Activated naive CD8-positive, alpha-beta T cell treated with anti-CD3 and anti-CD28 coated beads for 36 hours (primary cell): Measurements from ENCODE around the gene CASKIN2. TPM values are rescaled to one million over a fixed set of nuclear protein-coding genes. Genes with fewer than 3 reads are reported as not detected.
A peak's percentile ranks its signal among the peaks of the same experiment; 100 is the strongest.

Experiments used
- DNase-seq: peaks from one replicate; pipeline ENCODE4 v3.0.0; 2021
- H3K27ac Mint-ChIP-seq: one replicate; pipeline ENCODE4 v1.8.0; 2022; ENCODE audit warnings: mild to moderate bottlenecking, moderate library complexity, mixed read lengths
- H3K27me3 Mint-ChIP-seq: one replicate; pipeline ENCODE4 v1.8.0; 2022; ENCODE audit warnings: mild to moderate bottlenecking, mixed read lengths
- H3K36me3 Mint-ChIP-seq: one replicate; pipeline ENCODE4 v1.8.0; 2021; ENCODE audit warnings: mild to moderate bottlenecking, mixed read lengths
- H3K4me1 Mint-ChIP-seq: one replicate; pipeline ENCODE4 v1.8.0; 2021; ENCODE audit warnings: mixed read lengths
- H3K4me3 Mint-ChIP-seq: one replicate; pipeline ENCODE4 v1.8.0; 2022; ENCODE audit warnings: mild to moderate bottlenecking, moderate library complexity, mixed read lengths
- H3K9me3 Mint-ChIP-seq: one replicate; pipeline ENCODE4 v1.8.0; 2022; ENCODE audit warnings: mixed read lengths
- total RNA-seq, 2 experiments: library from RNA; stranded (reverse); gene quantifications; one replicate each; pipeline ENCODE4 v1.2.3, GENCODE V29; 2021

CASKIN2 gene
- total RNA-seq, 2 experiments from 2014 or later, result 4.3 to 4.5 TPM

- peaks cover 23% of the 10 kb centered on the region for H3K4me1 Mint-ChIP-seq
- H3K27me3 Mint-ChIP-seq, result peaks cover 3% of the 10 kb centered on the region
- peaks cover 17% of the 10 kb centered on the region for H3K36me3 Mint-ChIP-seq
- H3K27ac Mint-ChIP-seq, result peak overlapping the region; percentile 64
- peak; percentile 63 for DNase-seq
- no peaks in the 10 kb centered on the region for H3K9me3 Mint-ChIP-seq
- peak overlapping the region; percentile 90 for H3K4me3 Mint-ChIP-seq
Observed at GRCh38 chr17:75516619-75517296, 1.4 kb upstream of the CASKIN2 start.

- H3K27ac Mint-ChIP-seq, result peak within 1 kb of the TSS; percentile 64
- H3K4me3 Mint-ChIP-seq, result peak within 1 kb of the TSS; percentile 90
- DNase-seq, result peak; percentile 98
- H3K36me3 Mint-ChIP-seq, result peaks cover 17% of the 10 kb centered on the region
- H3K4me1 Mint-ChIP-seq, result peaks cover 23% of the 10 kb centered on the region
- H3K27me3 Mint-ChIP-seq, result peaks cover 3% of the 10 kb centered on the region
- H3K9me3 Mint-ChIP-seq, result no peaks in the 10 kb centered on the region
Observed at GRCh38 chr17:75516255-75516618, 900 bp upstream of the CASKIN2 start, which contains the start of gene TSEN54. Gene TSEN54, plus strand, starts transcription at chr17:75516528. Its CDS starts 33 bp downstream, at chr17:75516561.

GRCh38 chr17:75514919-75515495 is 330 bp downstream of the CASKIN2 start:
- H3K4me1 Mint-ChIP-seq, result peaks cover 23% of the 10 kb centered on the region
- H3K4me3 Mint-ChIP-seq, result peak overlapping the region; percentile 75
- H3K9me3 Mint-ChIP-seq, result no peaks in the 10 kb centered on the region
- peak; percentile 16 for DNase-seq
- H3K36me3 Mint-ChIP-seq, result peaks cover 17% of the 10 kb centered on the region
- H3K27me3 Mint-ChIP-seq, result peaks cover 3% of the 10 kb centered on the region
- H3K27ac Mint-ChIP-seq, result no peak overlapping the region

- H3K4me1 Mint-ChIP-seq, result peaks cover 20% of the 10 kb centered on the region
- no peak overlapping the region for H3K27ac Mint-ChIP-seq
- H3K36me3 Mint-ChIP-seq, result peaks cover 13% of the 10 kb centered on the region
- peaks cover 3% of the 10 kb centered on the region for H3K27me3 Mint-ChIP-seq
- no peaks in the 10 kb centered on the region for H3K9me3 Mint-ChIP-seq
- DNase-seq, result peak; percentile 12
- H3K4me3 Mint-ChIP-seq, result peak overlapping the region; percentile 58
Observed at GRCh38 chr17:75514299-75514918, 928 bp downstream of the CASKIN2 start.

- peaks cover 12% of the 10 kb centered on the region for H3K36me3 Mint-ChIP-seq
- no peak for DNase-seq
- H3K27ac Mint-ChIP-seq, result no peak overlapping the region
- H3K4me1 Mint-ChIP-seq, result peaks cover 16% of the 10 kb centered on the region
- peaks cover 3% of the 10 kb centered on the region for H3K27me3 Mint-ChIP-seq
- no peak overlapping the region for H3K4me3 Mint-ChIP-seq
- no peaks in the 10 kb centered on the region for H3K9me3 Mint-ChIP-seq
Observed at GRCh38 chr17:75513641-75514000, 1.7 kb downstream of the CASKIN2 start.

GRCh38 chr17:75512926-75513640 is 2.3 kb downstream of the CASKIN2 start:
- Mint-ChIP-seq H3K4me1 (peaks cover 11% of the 10 kb centered on the region), H3K9me3 (no peaks in the 10 kb centered on the region), H3K27me3 (peaks cover 3% of the 10 kb centered on the region), H3K4me3 (no peak overlapping the region), H3K27ac (no peak overlapping the region), H3K36me3 (peaks cover 7% of the 10 kb centered on the region)
- DNase-seq, result no peak

- Mint-ChIP-seq H3K4me1 (peaks cover 3% of the 10 kb centered on the region), H3K27me3 (peaks cover 3% of the 10 kb centered on the region), H3K9me3 (no peaks in the 10 kb centered on the region), H3K36me3 (no peaks in the 10 kb centered on the region), H3K4me3 (no peak overlapping the region), H3K27ac (no peak overlapping the region)
- DNase-seq, result no peak
Observed at GRCh38 chr17:75511610-75512575, 3.4 kb downstream of the CASKIN2 start.

- no peak for DNase-seq
- Mint-ChIP-seq H3K9me3 (no peaks in the 10 kb centered on the region), H3K4me1 (peaks cover 3% of the 10 kb centered on the region), H3K36me3 (no peaks in the 10 kb centered on the region), H3K27me3 (peaks cover 3% of the 10 kb centered on the region), H3K27ac (no peak overlapping the region), H3K4me3 (no peak overlapping the region)
Observed at GRCh38 chr17:75511270-75511609, 4.1 kb downstream of the CASKIN2 start.

- H3K27me3 Mint-ChIP-seq, result peaks cover 3% of the 10 kb centered on the region
- no peak overlapping the region for H3K27ac Mint-ChIP-seq
- peaks cover 3% of the 10 kb centered on the region for H3K4me1 Mint-ChIP-seq
- DNase-seq, result no peak
- H3K9me3 Mint-ChIP-seq, result no peaks in the 10 kb centered on the region
- no peaks in the 10 kb centered on the region for H3K36me3 Mint-ChIP-seq
- no peak overlapping the region for H3K4me3 Mint-ChIP-seq
Observed at GRCh38 chr17:75509528-75510258, 5.6 kb downstream of the CASKIN2 start.

- no peak overlapping the region for H3K27ac Mint-ChIP-seq
- H3K27me3 Mint-ChIP-seq, result peaks cover 3% of the 10 kb centered on the region
- H3K36me3 Mint-ChIP-seq, result no peaks in the 10 kb centered on the region
- H3K4me1 Mint-ChIP-seq, result peaks cover under 1% of the 10 kb centered on the region
- no peak overlapping the region for H3K4me3 Mint-ChIP-seq
- DNase-seq, result no peak
- no peaks in the 10 kb centered on the region for H3K9me3 Mint-ChIP-seq
Observed at GRCh38 chr17:75508931-75509361, 6.4 kb downstream of the CASKIN2 start.

- H3K4me1 Mint-ChIP-seq, result no peaks in the 10 kb centered on the region
- no peak overlapping the region for H3K27ac Mint-ChIP-seq
- H3K27me3 Mint-ChIP-seq, result no peaks in the 10 kb centered on the region
- DNase-seq, result no peak
- H3K4me3 Mint-ChIP-seq, result no peak overlapping the region
- H3K9me3 Mint-ChIP-seq, result no peaks in the 10 kb centered on the region
- H3K36me3 Mint-ChIP-seq, result no peaks in the 10 kb centered on the region
Observed at GRCh38 chr17:75507733-75508719, 7.3 kb downstream of the CASKIN2 start.

- Mint-ChIP-seq H3K4me3 (no peak overlapping the region), H3K36me3 (no peaks in the 10 kb centered on the region), H3K4me1 (no peaks in the 10 kb centered on the region), H3K9me3 (no peaks in the 10 kb centered on the region), H3K27ac (no peak overlapping the region), H3K27me3 (no peaks in the 10 kb centered on the region)
- no peak for DNase-seq
Observed at GRCh38 chr17:75506888-75507287, 8.4 kb downstream of the CASKIN2 start.

GRCh38 chr17:75506134-75506533 is 9.2 kb downstream of the CASKIN2 start:
- no peaks in the 10 kb centered on the region for H3K36me3 Mint-ChIP-seq

More at GRCh38 chr17:75506134-75506533, 9.2 kb downstream of the CASKIN2 start:
- no peak for DNase-seq
- no peaks in the 10 kb centered on the region for H3K27me3 Mint-ChIP-seq
- H3K27ac Mint-ChIP-seq, result no peak overlapping the region
- H3K4me1 Mint-ChIP-seq, result no peaks in the 10 kb centered on the region
- no peak overlapping the region for H3K4me3 Mint-ChIP-seq
- no peaks in the 10 kb centered on the region for H3K9me3 Mint-ChIP-seq
